Keratinocyte (primary cell): ENCODE data around the gene STAMBPL1. TPM values are rescaled to one million over a fixed set of nuclear protein-coding genes. Genes with fewer than 3 reads are reported as not detected.

Experiments
- DNase-seq: peaks from one replicate; pipeline ENCODE4 v3.0.0-alpha.2; 2011; ENCODE audit warnings: low read depth, missing footprints, low spot score
- FAIRE-seq: peaks from 2 replicates; lab custom pipeline; 2011; peaks lifted over from hg19 to GRCh38; lab: Jason Lieb, UNC
- H2AFZ ChIP-seq: 2 replicates; pipeline ENCODE4 v1.6.0; 2012; ENCODE audit warnings: low read length, control low read depth, inconsistent platforms; ENCODE audit not compliant: control insufficient read depth
- H3K27ac ChIP-seq: 2 replicates; pipeline ENCODE4 v1.5.1; 2011; ENCODE audit warnings: low read length; ENCODE audit not compliant: control insufficient read depth, insufficient read depth
- H3K27me3 ChIP-seq: 3 replicates; pipeline ENCODE4 v1.6.0; 2011; ENCODE audit warnings: low read length; ENCODE audit not compliant: control insufficient read depth, insufficient read depth; ENCODE audit errors: extremely low read depth
- H3K36me3 ChIP-seq, 2 experiments: 2 replicates in 1 of 2; 3 replicates in 1 of 2; pipeline ENCODE4 v1.5.1; 2011; ENCODE audit warnings: low read length in 2 of 2, mild to moderate bottlenecking in 1 of 2; ENCODE audit not compliant: control insufficient read depth in 2 of 2, insufficient read depth in 2 of 2; ENCODE audit errors: extremely low read depth in 1 of 2
- H3K4me1 ChIP-seq: 3 replicates; pipeline ENCODE4 v1.5.1; 2011; ENCODE audit warnings: low read length; ENCODE audit not compliant: control insufficient read depth, insufficient read depth; ENCODE audit errors: extremely low read depth
- H3K4me2 ChIP-seq: 3 replicates; pipeline ENCODE4 v1.6.0; 2011; ENCODE audit warnings: low read depth, low read length; ENCODE audit not compliant: control insufficient read depth, insufficient read depth; ENCODE audit errors: extremely low read depth
- H3K4me3 ChIP-seq, 3 experiments: fragments of 200-600 bp in 1 of 3; sonication (generic) in 1 of 3; 2 replicates in 2 of 3; 3 replicates in 1 of 3; pipeline ENCODE4 v1.5.1; 2011 to 2016; ENCODE audit warnings: low read length in 3 of 3, mild to moderate bottlenecking in 3 of 3, control low read depth in 2 of 3, inconsistent platforms in 1 of 3, low read depth in 1 of 3, mixed read lengths in 1 of 3, mixed run types in 1 of 3, moderate library complexity in 1 of 3; ENCODE audit not compliant: control insufficient read depth in 2 of 3, insufficient read depth in 2 of 3; ENCODE audit errors: extremely low read depth in 1 of 3
- H3K79me2 ChIP-seq: 2 replicates; pipeline ENCODE4 v1.6.0; 2012; ENCODE audit warnings: low read length; ENCODE audit not compliant: control insufficient read depth, insufficient read depth
- H3K9ac ChIP-seq: 3 replicates; pipeline ENCODE4 v1.6.0; 2011; ENCODE audit warnings: low read length; ENCODE audit not compliant: control insufficient read depth, insufficient read depth; ENCODE audit errors: extremely low read depth
- H3K9me1 ChIP-seq: 3 replicates; pipeline ENCODE4 v1.6.0; 2011; ENCODE audit warnings: low read length; ENCODE audit not compliant: control insufficient read depth, insufficient read depth; ENCODE audit errors: extremely low read depth
- H3K9me3 ChIP-seq: 2 replicates; pipeline ENCODE4 v1.5.1; 2012; ENCODE audit warnings: low read depth, low read length; ENCODE audit not compliant: control insufficient read depth
- H4K20me1 ChIP-seq: 3 replicates; pipeline ENCODE4 v1.6.0; 2011; ENCODE audit warnings: low read length; ENCODE audit not compliant: control insufficient read depth, insufficient read depth; ENCODE audit errors: extremely low read depth
- CTCF ChIP-seq, 3 experiments: IDR thresholded peaks in 1 of 3; conservative IDR thresholded peaks in 1 of 3; optimal IDR thresholded peaks in 1 of 3; 2 replicates in 2 of 3; 3 replicates in 1 of 3; pipeline versions ENCODE3 to v1.5.1; 2011; ENCODE audit warnings: low read length in 3 of 3, mild to moderate bottlenecking in 3 of 3, moderate library complexity in 2 of 3, control low read depth in 1 of 3, inconsistent platforms in 1 of 3; ENCODE audit not compliant: insufficient read depth in 2 of 3; ENCODE audit errors: extremely low read depth in 1 of 3
- EZH2 ChIP-seq: IDR thresholded peaks from one replicate; pipeline ENCODE4 v1.6.1; 2012; ENCODE audit warnings: inconsistent platforms, mild to moderate bottlenecking, low read length, moderate library complexity
- dilution Hi-C: fragments of 300-500 bp; cut with MboI; formaldehyde crosslinking; loops from one replicate; pipeline ENCODE4 v1.7.0; 2020; ENCODE audit warnings: low sequenced_read_pairs; ENCODE audit not compliant: extremely low pct_ligation_motif_present
- polyA plus RNA-seq, 5 experiments: library from polyadenylated mRNA; depleted of rRNA in 3 of 5; stranded (reverse) in 3 of 5; stranded (forward) in 1 of 5; unstranded in 1 of 5; fragments of >200 nt; gene quantifications; 1 replicate in 1 of 5; 2 replicates in 3 of 5; 3 replicates in 1 of 5; pipeline versions ENCODE4 v1.2.1 to v1.2.3, GENCODE V29; 2011 to 2012; ENCODE audit warnings: missing spikeins in 2 of 5, low read depth in 1 of 5, low replicate concordance in 1 of 5

Gene STAMBPL1
- polyA plus RNA-seq, 1 donor (not counting 4 experiments of a cell fraction or from before 2014, with no cell fraction given) = 9.0 TPM

- peaks cover 0 to 5% of the 10 kb centered on the region in 2 experiments for H3K36me3 ChIP-seq
- H3K27ac ChIP-seq = no peak overlapping the region
- H3K4me2 ChIP-seq = no peak overlapping the region
Measured at GRCh38 chr10:88918191-88918905, 38.3 kb downstream of the STAMBPL1 start.

GRCh38 chr10:88919041-88919440 lies 39.0 kb downstream of the STAMBPL1 start:
- dilution Hi-C loops = no loop called here
- H3K9me1 ChIP-seq = no peaks in the 10 kb centered on the region
- no peak overlapping the region for H3K27ac ChIP-seq
- FAIRE-seq = no peak
- TF ChIP-seq EZH2 = no peak
- no peak overlapping the region for H3K4me2 ChIP-seq
- no peaks in the 10 kb centered on the region for H3K27me3 ChIP-seq
- H3K9ac ChIP-seq = no peak overlapping the region
- no peaks in the 10 kb centered on the region for H3K9me3 ChIP-seq
- H3K4me3 ChIP-seq = no peak overlapping the region
- no peak for DNase-seq
- no peaks in the 10 kb centered on the region for H4K20me1 ChIP-seq
- no peaks in the 10 kb centered on the region for H3K79me2 ChIP-seq
- peaks cover 0 to 6% of the 10 kb centered on the region in 2 experiments for H3K36me3 ChIP-seq
- H2AFZ ChIP-seq = no peak overlapping the region
- H3K4me1 ChIP-seq = no peaks in the 10 kb centered on the region

More at GRCh38 chr10:88918191-88918905, 38.3 kb downstream of the STAMBPL1 start:
- H3K4me1 ChIP-seq = no peaks in the 10 kb centered on the region
- no peaks in the 10 kb centered on the region for H4K20me1 ChIP-seq
- H3K4me3 ChIP-seq = no peak overlapping the region
- no peaks in the 10 kb centered on the region for H3K9me1 ChIP-seq
- FAIRE-seq = no peak
- H2AFZ ChIP-seq = no peak overlapping the region
- DNase-seq = no peak
- H3K79me2 ChIP-seq = no peaks in the 10 kb centered on the region
- dilution Hi-C loops = no loop called here
- TF ChIP-seq CTCF (optimal IDR thresholded peaks at IDR 0.05 in 1 of 3, IDR thresholded peaks at IDR 0.05 in 1 of 3, conservative IDR thresholded peaks at IDR 0.05 in 1 of 3; ENCODE audit: extremely low read depth in 1 of 3, insufficient read depth in 2 of 3, low read length in 3 of 3) (no peak), EZH2 (no peak)
- no peak overlapping the region for H3K9ac ChIP-seq
- no peaks in the 10 kb centered on the region for H3K27me3 ChIP-seq
- no peaks in the 10 kb centered on the region for H3K9me3 ChIP-seq
